Measurements from ENCODE around the gene HES2.

HES2 gene

DNA sequence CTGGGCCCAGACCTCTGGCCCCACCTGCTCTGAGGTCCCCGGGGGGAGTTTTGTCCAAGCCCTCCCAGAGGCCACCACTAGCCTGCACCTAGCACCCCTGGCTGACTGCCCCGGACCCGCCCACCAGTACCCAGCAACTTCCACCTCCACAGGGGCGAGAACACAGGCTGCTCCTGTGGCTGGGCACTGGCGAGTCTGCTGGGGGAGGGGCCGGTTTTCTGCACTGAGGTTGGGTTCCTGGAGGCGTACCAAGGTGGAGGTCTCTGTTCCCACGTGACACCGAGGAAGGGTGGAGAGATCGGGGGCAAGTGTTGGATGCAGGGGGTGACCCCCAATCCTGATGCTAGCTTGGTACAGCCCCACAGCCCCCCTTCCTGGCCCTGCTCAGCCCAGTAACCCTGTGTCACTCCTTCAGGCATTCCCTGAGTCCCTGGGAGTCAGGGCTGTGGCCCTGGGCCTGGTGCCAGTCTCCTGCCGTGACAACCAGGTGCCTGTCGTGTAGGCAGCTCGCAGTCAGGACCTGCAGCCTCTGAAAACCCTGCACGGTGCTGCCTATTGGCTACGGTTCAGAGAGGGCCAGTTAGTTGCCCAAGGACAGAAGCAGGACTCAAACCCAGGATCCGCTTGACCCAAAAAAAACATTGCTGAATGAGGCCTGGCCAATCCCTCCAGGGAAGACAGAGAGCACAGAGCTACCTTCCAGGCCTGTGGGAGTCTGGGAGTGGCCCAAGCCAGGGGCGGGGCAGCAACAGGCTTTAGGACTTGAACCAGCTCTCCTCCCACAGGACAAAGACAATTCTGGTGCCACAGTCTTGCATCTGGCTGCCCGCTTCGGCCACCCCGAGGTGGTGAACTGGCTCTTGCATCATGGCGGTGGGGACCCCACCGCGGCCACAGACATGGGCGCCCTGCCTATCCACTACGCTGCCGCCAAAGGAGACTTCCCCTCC, 8.0 kb upstream of the HES2 start:
- TF ChIP-seq, protein P1, sequence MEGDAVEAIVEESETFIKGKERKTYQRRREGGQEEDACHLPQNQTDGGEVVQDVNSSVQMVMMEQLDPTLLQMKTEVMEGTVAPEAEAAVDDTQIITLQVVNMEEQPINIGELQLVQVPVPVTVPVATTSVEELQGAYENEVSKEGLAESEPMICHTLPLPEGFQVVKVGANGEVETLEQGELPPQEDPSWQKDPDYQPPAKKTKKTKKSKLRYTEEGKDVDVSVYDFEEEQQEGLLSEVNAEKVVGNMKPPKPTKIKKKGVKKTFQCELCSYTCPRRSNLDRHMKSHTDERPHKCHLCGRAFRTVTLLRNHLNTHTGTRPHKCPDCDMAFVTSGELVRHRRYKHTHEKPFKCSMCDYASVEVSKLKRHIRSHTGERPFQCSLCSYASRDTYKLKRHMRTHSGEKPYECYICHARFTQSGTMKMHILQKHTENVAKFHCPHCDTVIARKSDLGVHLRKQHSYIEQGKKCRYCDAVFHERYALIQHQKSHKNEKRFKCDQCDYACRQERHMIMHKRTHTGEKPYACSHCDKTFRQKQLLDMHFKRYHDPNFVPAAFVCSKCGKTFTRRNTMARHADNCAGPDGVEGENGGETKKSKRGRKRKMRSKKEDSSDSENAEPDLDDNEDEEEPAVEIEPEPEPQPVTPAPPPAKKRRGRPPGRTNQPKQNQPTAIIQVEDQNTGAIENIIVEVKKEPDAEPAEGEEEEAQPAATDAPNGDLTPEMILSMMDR (IDR thresholded peaks at IDR 0.05; ENCODE audit: low read depth, low read length, missing control alignments), result no peak
- DNase-seq (ENCODE audit: low read depth), result no peak
- in situ Hi-C loops (cut with HindIII; ENCODE audit: low sequenced_read_pairs), result no loop called here
- no peak overlapping the region for H3K4me3 ChIP-seq (ENCODE audit: low read depth, low read length)

DNA sequence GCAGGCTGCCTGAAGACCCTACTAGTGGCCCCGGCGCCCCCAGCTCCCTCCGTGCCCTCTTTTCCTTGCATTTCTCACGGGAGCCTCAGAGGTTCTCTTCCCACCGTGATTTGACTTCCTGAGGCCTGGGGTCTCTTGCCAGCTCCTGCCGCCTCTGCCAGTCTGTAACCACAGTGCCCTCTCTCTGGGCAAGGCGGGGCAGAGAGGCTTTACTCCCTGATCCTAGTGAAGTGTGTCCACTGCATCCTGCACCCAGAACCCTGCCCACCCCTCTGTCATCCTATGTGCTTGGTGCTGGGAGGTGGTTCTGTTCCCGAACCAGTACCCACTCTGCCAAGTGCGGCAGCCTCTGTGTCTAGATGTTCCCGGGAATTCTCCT, 7.2 kb upstream of the HES2 start:
- TF ChIP-seq, protein P1 (IDR thresholded peaks at IDR 0.05; ENCODE audit: low read depth, low read length, missing control alignments), result no peak
- no peak for DNase-seq (ENCODE audit: low read depth)
- H3K4me3 ChIP-seq (ENCODE audit: low read depth, low read length), result no peak overlapping the region
- in situ Hi-C loops (cut with HindIII; ENCODE audit: low sequenced_read_pairs), result no loop called here

DNA sequence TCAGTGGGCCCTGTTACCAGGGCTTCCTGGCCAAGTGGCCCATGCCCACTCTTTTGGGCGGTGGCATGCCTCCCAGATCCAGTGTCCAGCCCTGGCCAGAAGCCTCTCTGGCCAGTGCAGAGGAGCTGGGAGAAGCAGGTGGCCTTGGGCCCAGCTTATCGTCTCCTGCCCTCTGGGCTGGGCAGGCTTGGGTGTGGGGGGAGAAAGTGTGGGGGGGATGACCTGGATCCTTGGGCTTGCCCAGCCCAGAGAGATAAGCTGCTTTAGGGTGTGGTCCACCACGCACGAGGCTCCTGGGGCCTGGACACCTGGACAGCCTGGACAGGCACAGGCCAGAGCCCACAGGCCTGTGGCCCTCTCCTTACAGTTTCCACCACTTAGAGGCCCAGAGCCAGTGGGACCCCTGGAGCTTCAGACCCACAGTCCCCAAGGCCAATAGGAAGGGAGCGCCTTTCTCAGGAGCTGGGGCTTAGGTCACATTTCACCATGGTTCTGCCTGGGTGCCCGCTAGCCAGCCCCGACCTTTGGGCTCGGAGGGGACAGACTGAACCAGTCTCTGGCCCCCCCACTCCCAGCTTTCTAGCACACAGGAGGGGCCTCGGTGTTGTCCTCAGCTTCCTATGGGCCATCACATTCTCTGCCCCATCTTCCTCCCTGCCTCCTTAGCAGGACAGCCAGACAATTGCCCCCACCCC, 6.7 kb upstream of the HES2 start:
- no peak overlapping the region for H3K4me3 ChIP-seq (ENCODE audit: low read depth, low read length)
- TF ChIP-seq, protein P1 (IDR thresholded peaks at IDR 0.05; ENCODE audit: low read depth, low read length, missing control alignments), result no peak
- DNase-seq (ENCODE audit: low read depth), result no peak
- in situ Hi-C loops (cut with HindIII; ENCODE audit: low sequenced_read_pairs), result no loop called here

DNA sequence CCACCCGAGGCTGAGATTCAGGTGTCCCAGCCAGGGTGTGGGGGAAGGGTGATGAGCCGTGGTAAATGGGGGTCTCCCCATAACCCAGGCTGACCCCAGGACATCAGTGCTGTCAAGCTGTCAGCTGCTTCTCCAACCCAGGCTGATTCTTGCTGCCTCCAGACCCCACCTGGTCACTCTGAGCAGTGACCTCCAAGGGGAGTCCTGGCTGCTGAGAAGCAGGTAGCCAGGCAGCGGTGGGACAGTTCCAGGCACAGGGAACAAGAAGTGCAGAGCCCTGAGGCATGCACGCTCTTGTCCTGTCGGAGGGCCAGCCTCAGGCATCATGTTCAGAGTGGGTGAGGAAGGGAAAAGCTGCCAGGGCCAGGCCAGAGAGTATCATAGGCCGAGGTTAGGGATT, 5.9 kb upstream of the HES2 start:
- in situ Hi-C loops (cut with HindIII; ENCODE audit: low sequenced_read_pairs), result no loop called here
- TF ChIP-seq, protein P1 (IDR thresholded peaks at IDR 0.05; ENCODE audit: low read depth, low read length, missing control alignments), result no peak
- H3K4me3 ChIP-seq (ENCODE audit: low read depth, low read length), result no peak overlapping the region

DNA sequence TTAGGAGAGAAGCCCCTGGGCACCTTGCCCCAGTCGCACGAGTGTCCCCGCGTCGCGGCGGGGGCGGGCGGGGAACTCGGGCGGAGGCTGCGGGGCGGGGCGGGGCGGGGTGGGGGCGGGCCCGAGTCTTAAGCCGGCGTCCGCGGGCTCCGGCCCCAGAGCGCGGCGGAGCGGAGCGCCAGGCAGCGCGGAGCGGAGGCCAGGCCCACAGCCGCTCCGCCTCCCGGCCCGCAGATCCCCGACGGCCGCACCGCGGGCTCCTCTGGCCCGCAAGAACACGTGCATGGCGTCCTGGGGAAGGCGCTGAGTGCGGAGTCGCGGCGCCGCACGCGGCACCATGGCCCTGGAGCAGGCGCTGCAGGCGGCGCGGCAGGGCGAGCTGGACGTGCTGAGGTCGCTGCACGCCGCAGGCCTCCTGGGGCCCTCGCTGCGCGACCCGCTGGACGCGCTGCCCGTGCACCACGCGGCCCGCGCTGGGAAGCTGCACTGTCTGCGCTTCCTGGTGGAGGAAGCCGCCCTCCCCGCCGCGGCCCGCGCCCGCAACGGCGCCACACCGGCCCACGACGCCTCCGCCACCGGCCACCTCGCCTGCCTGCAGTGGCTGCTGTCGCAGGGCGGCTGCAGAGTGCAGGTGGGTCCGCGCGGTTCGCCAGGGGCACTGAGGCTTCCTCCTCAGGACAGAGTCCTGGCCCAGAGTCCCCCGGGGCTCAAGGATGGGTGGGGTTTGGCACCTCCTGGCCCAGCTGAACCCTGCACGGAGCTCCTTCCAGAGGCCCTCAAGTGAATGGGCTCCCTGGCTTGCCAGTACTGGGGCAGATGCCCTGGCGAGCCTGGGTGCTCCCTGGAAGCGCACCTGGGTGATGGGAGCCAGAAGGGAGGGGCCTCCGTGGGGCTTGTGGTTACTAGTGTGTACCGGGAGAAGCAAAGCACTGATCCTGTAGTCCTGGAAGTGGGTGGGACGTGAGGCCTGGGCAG, 5.2 kb upstream of the HES2 start, which contains the start of gene ESPN:
TSS of gene ESPN (plus strand) at position 158 of the 975 bp plus-strand sequence. CDS start at position 338, 180 bp downstream.
- TF ChIP-seq, protein P1 (IDR thresholded peaks at IDR 0.05; ENCODE audit: low read depth, low read length, missing control alignments), result no peak
- no peak for DNase-seq (ENCODE audit: low read depth)
- no peak within 1 kb of the TSS for H3K4me3 ChIP-seq (ENCODE audit: low read depth, low read length)
- in situ Hi-C loops (cut with HindIII; ENCODE audit: low sequenced_read_pairs), result no loop called here

More for the DNA sequence above, 5.9 kb upstream of the HES2 start:
- DNase-seq (ENCODE audit: low read depth), result no peak
